ENCODE results near the gene INTU. TPM values are rescaled to one million over a fixed set of nuclear protein-coding genes. Genes with fewer than 3 reads are reported as not detected.

INTU gene
- total and polyA plus RNA-seq, 4 donors = 0.30 to 1.7 (median 1.1) TPM

DNA sequence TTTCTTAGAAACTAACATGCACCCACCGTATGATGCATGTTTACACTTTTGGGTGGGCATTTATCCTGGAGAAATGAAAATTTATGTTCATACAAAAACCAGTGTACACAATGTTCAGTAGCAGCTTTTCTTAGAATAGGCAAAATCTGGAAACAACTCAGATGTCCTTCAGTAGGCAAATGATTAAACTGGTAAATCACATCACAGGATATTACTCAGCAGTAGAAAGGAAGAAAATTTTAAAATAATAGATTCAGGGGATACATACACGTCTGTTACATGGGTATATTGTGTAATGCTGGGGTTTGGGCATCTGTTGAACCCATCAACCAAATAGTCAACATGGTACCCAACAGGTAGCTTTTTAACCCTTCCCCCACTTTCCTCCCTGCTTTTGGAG is 124.1 kb downstream of the INTU start:
- Histone ChIP-seq H3K27me3 (ENCODE audit: control insufficient read depth in 4 of 4, insufficient read depth in 4 of 4, low read length in 3 of 4) (no peaks in the 10 kb centered on the region), H3K27ac (ENCODE audit: low read depth in 1 of 2, low read length in 2 of 2) (no peak overlapping the region), H3K4me3 (ENCODE audit: low read depth in 1 of 3, low read length in 3 of 3) (no peak overlapping the region), H3K9ac (ENCODE audit: low read depth in 1 of 2, low read length in 2 of 2) (no peak overlapping the region), H3K36me3 (ENCODE audit: control insufficient read depth in 4 of 4, insufficient read depth in 3 of 4, low read depth in 1 of 4, low read length in 3 of 4) (no peaks in the 10 kb centered on the region), H3K9me3 (ENCODE audit: control insufficient read depth in 4 of 4, low read length in 3 of 4) (no peaks in the 10 kb centered on the region), H3K4me1 (ENCODE audit: control insufficient read depth in 4 of 4, insufficient read depth in 4 of 4, low read length in 3 of 4) (no peaks in the 10 kb centered on the region)
- 73% methylated on average over 2 of the region's 2 CpGs for WGBS
- TF ChIP-seq, protein P1, sequence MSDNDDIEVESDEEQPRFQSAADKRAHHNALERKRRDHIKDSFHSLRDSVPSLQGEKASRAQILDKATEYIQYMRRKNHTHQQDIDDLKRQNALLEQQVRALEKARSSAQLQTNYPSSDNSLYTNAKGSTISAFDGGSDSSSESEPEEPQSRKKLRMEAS (IDR thresholded peaks at IDR 0.05) = no peak
- TF ChIP-seq RXRA (IDR thresholded peaks at IDR 0.05) (no peak), ZBTB33 (IDR thresholded peaks at IDR 0.05) (no peak), FOXA2 (IDR thresholded peaks at IDR 0.05) (no peak), EGR1 (IDR thresholded peaks at IDR 0.05; ENCODE audit: low read depth in 2 of 2) (no peak), GABPA (IDR thresholded peaks at IDR 0.05 in 1 of 2, conservative IDR thresholded peaks at IDR 0.05 in 1 of 2) (no peak), JUND (IDR thresholded peaks at IDR 0.05) (no peak), YY1 (IDR thresholded peaks at IDR 0.05) (no peak), SP1 (IDR thresholded peaks at IDR 0.05) (no peak), HNF4A (conservative IDR thresholded peaks at IDR 0.05) (no peak), RAD21 (IDR thresholded peaks at IDR 0.05) (no peak), REST (IDR thresholded peaks at IDR 0.05) (no peak), HNF4G (IDR thresholded peaks at IDR 0.05) (no peak), FOXA1 (IDR thresholded peaks at IDR 0.05) (no peak), CTCF (IDR thresholded peaks at IDR 0.05; ENCODE audit: low read depth, low read length, missing input control) (no peak), TAF1 (conservative IDR thresholded peaks at IDR 0.05) (no peak), NR2F2 (IDR thresholded peaks at IDR 0.05) (no peak)
- TF ChIP-seq, protein P2, sequence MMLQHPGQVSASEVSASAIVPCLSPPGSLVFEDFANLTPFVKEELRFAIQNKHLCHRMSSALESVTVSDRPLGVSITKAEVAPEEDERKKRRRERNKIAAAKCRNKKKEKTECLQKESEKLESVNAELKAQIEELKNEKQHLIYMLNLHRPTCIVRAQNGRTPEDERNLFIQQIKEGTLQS (IDR thresholded peaks at IDR 0.05) = no peak
- DNase-seq (ENCODE audit: low spot score) = no peak
